GM04504 (cell line): ENCODE measurements around the gene PIK3R3.
"Not testable (repeated sequence)": the region's sequence is repeated elsewhere in the genome, so short reads cannot be mapped to it uniquely, and the experiment has no call there.

Experiments used
- DNase-seq: peaks from one replicate; pipeline ENCODE4 v3.0.0-alpha.2; 2012; ENCODE audit warnings: low read depth

The PIK3R3 gene

DNA sequence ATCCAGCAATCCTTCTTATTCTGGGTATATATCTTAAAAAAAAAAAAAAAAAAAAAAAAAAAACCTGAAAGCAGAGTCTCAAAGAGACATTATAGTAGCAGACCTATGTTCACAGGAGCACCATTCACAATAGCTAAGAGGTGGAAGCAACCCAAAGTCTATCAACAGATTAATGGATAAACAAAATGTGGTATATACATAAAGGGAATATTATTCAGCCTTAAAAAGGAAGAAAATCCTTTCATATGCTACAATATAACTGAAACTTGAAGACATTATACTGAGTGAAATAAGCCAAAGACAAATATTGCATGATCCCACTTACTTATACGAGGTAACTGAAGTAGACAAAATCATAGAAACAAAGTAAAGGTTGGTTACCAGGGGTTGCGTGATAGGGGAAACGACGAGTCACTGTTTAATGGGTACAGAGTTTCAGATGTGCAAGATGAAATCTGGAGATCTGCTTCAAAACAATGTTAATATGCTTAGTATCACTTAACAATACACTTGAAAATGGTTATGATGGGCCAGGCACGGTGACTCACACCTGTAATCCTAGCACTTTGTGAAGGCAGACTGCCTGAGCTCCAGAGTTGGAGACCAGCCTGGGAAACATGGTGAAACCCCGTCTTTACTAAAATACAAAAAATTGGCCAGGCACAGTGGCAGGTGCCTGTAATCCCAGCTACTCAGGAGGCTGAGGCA is 29.5 kb downstream of the PIK3R3 start:
- no peak for DNase-seq

DNA sequence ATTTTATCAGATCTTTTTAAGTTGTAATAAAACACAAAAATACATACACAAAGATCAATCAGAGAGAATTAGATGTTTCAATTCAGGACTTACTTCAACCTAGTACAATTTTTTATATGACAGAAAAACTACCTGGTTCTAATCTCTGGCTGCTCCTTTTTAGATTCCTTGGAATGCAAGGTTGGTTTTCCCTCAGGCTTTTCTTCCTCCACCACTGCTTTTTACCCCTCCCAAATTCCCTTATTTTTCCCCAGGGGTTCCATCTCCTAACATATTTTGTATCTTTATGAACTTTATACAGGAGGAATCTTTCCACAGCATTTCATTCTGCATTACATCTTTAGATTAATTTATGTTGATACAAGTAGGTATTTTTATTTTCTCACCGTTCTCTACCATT is 33.2 kb downstream of the PIK3R3 start:
- DNase-seq, result no peak

DNA sequence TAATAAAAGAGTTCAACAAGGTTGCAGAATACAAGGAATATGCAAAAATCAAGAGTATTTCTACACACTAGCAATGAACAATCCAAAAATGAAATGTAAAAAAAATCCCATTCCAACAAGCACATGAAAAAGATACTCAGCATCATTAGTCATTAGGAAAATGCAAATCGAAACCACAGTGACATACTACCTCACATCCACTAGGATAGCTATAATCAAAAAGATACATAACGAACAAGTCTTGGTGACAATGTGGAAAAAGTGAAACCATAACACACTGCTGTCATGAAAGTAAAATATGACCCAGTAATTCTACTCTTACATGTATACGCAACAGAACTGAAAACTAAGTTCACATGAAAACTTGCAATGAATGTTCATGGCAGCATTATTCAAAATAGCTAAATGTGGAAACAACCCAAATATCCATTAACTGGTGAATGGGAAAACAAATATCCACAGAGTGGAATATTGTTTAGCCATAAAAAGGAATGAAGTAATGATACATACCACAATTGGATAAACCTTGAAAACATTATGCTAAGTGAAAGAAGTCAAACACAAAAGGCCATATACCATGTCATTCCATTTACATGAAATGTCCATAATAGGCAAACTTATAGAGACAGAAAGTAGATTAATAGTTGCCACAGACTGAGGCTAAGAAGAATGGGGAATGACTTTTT is 34.3 kb downstream of the PIK3R3 start:
- DNase-seq, result no peak

DNA sequence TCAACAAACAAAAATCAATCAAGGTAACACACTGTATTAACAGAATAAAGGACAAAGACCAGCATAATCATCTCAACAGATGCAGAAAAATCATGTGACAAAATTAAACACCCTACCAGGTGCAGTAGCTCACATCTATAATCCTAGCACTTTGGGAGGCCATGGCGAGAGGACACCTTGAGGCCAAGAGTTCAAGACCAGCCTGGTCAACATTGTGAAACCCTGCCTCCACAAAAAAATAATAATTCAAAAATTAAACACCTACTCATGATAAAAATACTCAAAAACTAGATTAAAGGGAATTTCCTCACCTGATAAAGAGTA is 35.3 kb downstream of the PIK3R3 start:
- no peak for DNase-seq

DNA sequence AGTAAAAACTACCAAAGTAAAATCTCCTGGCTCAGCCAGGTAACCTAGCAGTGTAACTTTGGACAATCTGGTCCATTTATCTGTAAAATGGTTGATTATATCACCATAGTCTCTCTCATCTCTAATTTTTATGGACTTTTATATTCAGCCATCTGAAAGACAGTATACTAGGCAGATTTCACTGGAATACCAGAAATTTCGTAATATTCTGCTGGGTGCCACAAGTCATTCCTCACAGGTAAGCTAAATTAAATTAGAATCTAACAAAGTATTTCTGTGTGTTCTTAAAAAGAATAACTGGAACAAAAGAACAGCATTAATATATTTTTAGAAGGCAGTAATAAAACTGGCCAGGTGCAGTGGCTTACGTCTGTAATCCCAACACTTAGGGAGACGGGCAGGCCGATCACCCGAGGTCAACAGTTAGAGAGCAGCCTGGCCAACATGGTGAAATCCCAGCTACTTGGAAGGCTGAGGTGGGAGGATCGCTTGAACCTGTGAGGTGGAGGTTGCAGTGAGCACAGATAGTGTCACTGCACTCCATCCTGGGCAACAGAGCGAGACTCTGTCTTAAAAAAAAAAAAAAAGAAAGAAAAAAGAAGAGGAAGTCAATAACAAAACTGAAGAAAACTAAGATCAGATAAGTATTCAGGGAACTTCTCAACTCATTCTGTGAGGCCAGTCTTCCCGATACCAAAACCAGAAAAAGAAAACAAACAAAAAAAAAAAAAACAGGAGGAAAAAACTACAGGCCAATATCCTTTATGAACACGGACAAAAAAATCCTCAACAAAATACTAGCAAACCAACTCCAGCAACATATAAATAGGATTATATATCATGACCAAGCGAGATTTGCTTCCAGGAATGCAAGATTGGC is 35.9 kb downstream of the PIK3R3 start:
- no peak for DNase-seq

DNA sequence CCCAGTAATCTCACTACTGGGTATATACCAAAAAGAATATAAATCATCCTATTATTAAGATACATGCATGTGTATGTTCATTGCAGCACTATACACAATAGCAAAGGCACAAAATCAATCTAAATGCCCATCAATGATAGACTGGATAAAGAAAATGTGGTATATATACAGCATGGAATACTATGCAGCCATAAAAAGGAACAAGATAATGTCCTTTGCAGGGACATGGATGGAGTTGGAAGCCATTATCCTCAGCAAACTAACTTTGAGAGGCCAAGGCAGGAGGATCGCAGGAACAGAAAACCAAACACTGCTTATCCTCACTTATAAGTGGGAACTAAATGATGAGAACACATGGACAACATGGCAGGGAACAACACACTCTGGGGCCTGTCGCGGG is 37.3 kb downstream of the PIK3R3 start:
- DNase-seq, result not testable (repeated sequence)

DNA sequence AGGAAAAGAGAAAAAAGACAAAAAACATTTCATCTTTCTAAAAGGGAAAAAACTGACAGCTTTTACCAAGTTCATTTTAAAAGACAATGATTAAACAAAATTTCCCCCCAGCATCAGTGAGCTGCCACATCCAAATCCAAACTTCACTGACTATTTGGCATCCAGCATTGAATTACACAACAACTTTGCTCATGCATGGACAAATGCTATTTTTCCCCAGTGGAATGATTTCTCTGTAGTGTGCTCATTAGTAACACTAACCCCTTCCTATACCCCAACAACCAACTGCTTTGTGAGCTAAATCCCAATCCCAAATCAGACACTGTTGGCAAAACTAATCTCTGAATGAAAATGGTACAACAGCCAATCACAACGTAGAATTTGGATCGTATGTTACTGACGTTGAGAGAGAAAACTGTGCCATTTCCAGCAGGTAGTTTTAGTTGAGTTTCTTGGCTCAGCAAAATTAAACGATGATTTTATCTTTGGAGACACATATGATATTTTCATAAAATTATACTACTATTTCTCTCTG is 37.9 kb downstream of the PIK3R3 start:
- no peak for DNase-seq

DNA sequence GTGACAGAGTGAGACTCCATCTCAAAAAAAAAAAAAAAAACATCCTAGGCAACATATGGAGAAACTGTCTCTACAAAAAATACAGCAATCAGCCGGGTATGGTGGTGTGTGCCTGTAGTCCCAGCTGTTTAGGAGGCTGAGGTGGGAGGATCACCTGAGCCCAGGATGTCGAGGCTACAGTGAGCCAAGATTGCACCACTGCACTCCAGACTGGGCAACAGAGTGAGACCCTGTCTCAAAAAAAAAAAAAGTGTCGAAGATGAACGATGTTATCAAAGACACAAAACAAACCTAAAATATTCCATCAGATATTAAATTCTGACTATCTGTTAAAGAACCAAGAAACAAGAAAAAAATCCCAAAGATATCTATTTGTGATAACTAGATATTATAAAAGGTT is 38.6 kb downstream of the PIK3R3 start:
- not testable (repeated sequence) for DNase-seq

DNA sequence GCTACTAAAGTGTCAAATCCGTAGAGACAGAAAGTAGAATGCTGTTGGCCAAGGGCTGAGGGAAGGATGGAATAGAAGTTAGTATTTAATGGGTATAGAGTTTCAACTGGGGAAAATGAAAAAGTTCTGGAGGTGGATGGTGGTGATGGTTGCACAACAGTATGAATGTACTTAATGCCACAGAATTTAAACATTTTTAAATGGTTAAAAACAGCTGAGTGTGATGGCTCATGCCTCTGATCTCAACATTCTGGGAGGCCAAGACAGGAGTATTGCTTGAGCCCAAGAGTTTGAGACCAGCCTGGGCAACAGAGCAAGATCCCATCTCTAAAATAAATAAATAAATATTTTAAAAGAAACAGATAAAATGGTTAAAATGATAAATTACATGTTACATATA is 44.5 kb downstream of the PIK3R3 start:
- DNase-seq, result no peak

DNA sequence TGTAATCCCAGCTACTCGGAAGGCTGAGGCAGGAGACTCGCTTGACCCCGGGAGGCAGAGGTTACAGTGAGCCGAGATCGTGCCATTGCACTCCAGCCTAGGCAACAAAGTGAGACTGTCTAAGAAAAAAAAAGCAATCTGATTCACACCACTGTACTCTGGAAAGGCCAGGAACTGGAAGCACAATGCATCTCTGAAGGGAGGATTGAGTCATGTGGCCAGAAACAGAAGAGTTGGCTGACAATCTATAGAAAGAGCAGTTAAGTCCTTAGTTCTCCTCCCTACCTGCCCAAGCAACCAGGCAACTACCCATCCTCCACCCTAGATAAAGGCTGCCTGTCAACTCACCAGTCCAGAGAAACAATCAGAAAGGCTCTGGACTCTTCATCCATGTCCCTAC is 45.9 kb downstream of the PIK3R3 start:
- no peak for DNase-seq

DNA sequence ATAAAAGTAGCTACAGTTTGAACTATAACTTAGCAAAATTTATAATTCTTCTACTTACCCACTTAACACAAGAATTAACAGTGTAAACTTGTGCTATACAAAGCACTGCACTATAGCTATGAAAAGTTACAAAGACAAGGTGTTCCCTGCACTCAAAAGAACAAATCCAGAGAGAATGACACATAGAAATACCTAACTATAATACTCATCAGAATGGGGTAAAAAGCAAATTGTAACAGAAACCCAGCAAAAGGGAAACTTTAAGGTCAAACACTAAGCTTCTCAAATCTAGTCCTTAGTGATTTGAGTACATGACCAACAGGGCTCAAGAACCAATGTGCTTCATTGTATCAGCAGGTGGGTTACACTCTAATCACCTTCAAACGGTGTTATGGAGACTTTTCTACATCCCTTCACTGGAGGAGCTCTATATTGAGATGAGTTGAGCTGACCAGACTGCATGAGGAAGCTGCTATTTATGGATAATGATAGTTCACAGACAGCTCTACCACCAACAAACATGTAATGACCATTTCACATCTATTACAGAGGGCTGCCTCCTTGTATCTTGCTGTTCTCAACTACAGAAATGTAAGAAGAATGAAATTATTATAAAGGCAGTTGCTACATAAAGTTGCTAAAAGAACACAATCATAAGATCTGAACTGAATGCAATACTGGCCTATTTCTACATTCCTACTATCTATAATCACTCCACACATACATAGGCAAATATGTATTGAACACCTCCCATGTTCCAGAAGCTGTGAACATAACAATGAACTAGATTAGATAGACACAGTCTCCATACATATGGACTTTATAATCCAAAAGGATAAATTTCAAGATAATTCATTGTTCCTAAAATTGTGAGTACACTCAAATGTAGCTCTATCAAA is 47.6 kb downstream of the PIK3R3 start:
- DNase-seq, result no peak

DNA sequence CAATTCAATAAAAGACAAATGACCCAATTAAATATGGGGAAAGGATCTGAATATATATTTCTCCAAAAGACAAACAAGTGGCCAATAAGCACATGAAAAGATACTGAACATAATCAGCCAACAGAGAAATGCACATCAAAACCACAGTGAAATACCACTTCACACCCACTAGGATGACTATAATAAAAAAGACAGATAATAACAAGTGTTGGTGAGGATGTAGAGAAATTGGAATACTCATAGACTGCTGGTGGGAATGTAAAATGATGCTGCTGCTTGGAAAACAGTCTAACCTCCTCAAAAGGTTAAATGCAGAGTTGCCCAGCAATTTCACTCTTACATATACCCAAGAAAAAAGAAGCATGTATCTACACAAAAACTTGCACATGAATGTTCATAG is 48.9 kb downstream of the PIK3R3 start:
- no peak for DNase-seq

DNA sequence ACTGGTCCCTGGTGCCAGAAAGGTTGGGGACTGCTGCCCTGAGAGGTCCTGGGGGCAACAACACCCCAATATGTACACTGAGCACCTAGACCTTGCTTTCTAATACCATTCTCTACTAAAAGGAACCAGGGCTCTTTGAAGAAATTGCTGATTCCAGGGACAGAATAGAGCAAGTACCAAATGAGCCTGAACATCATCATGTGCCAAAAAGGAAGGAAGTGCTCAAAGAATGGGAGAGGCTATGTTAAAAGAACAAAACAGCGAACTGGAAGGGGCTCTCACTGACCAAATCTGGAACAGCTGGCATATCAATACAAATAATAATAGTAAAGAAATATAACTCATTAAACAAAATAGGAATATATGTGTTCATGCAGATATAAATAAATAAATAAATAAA is 50.8 kb downstream of the PIK3R3 start:
- DNase-seq, result no peak

DNA sequence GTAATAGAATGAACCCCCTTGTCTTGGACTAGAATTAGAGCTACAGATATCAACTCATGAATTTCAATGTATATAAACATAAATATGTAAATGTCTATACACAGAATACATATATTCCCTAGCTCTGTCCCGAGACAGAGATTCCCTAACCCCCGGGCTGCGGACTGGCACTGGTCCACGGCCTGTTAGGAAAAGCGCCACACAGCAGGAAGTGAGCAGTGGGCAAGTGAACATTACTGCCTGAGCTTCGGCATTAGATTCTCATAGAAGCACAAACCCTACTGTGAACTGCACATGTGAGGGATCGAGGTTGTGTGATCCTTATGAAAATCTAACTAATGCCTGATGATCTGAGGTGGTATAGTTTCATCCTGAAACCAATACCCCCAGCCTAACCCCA is 51.2 kb downstream of the PIK3R3 start:
- DNase-seq, result no peak

DNA sequence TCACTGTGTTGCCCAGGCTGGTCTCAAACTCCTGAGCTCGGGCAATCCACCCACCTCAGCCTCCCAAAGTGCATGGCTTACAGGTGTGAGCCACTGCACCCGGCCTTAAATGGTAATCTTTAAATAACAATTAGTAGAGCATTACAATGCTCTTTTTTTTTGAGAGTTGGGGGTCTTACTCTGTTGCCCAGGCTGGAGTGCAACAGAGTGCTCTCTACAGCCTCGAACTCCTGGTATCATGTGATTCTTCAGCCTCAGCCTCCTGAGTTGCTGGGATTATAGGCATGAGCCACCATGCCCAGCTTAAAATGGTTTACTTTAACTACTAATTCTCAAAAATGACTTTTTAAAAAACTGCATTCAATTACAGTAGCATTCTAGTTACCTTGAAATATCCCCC is 52.2 kb downstream of the PIK3R3 start:
- DNase-seq, result no peak

DNA sequence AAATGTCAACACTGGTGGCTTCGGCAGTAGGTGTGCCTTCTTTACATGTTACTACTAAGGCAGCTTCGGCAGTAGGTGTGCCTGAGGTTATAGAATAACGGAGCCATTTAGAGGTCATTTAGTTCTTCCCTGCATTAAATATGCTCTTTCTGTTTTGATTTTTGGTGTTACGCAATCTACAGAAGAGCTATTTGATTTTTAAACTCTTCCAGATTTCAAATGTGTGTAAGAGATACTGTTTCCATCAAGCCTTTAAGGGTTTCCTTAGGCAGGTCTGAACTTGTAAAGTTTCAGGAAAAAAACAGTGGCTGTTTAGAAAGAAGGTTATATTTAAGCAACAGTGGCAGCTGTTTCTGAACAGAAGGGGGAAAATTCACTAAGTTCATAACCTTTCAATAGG is 54.8 kb downstream of the PIK3R3 start:
- DNase-seq, result no peak

DNA sequence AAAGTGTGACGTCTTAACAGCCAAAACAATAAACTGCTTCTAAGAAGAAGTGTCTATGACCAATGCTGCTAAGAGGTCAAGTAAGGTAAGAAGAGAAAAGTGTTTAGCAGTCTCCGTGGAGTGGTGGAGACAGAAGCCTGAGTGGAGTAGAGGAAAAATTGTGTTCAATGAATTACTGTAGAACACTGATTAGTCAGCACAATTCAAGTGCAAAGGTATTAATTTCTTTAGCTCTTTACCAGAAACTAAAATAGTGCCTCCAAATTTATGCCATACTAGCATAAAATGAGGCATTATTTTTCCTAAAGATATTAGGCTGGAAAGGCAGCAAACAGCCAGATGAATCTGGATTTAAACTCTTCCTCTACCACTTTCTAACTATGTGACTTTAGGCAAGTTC is 56.1 kb downstream of the PIK3R3 start:
- DNase-seq, result no peak

DNA sequence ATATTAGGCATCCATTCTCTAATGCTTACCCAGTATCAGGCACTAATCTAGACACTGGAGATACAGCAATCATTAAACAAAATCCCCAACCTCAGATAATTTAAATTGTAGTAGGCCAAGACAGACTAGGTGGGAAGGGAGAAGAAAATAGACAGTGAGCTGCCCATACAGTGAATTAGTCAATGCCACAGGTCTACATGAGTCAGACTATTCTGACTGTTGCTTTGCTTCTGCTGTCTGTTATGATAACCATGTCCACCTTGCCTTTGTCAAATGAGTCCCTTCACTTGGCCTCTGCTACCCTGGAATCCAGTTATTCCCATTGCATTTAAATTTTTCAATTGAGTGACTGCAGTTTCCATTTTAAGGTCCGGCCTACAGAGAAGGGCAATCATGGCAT is 59.5 kb downstream of the PIK3R3 start:
- no peak for DNase-seq

DNA sequence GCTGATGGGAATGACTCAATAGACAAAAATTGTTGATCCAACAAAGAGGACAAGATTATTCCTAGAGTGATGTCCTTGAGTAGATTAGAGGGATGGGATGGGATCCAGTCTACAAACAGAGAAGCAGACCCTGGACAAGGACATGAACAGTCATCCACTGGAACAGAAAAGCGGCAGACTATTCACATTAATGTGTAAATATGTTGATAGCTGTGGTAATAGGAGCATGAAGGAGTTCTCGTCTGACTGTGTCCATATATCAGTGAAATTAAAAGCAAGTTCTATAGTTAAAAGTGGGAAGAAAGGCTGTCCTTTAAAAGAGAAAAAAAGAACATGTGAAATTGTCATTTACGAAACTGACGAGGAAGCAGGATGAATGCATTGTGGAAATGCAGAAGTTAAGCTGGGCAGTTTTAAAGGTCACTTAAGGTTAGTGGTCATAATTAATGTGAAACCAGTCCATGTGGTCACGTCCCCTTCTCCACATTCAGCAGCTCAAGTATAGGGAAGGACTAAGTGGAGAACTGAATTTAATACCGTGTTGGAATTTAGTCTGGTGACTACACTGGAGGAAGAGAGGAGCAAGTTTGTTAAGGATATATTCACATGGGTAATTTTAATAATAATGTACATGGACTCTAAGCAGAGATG is 62.1 kb downstream of the PIK3R3 start:
- no peak for DNase-seq

DNA sequence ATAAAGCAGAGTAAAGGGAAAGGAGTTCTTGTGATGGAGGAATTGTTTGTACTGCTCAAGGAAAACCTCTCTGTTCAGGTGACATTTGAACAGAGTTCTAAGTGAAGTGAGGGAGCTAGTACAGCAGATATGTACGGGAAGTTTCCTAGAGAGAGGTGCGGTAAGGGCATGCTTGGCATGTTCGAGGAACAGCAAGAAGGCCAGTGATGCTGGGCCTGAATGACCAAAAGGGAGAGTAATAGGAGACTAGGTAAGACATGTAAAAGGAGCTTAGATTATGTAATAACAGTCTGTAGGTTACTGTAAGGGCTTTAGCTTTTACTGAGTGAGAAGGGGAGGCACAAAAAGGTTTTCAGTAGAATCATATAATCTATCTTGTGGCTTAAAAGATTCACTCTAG is 63.9 kb downstream of the PIK3R3 start:
- no peak for DNase-seq

DNA sequence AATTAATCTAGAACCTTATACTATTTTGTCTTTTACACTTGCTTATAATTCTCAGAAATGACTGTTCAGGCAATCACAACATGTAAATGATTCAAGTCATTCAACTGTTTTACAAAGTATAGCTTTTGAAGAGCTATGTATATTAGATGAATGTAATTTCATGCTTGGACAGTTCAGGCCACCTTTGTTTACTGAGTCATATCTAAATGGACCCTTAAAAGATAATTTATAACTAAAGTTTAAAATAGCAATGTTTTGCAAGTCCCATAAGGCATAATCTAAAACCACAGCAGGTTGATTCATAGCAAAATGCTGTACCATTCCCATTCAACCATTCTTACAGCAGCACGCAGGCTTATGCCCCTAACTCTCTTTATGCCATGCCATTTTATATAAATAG is 64.8 kb downstream of the PIK3R3 start:
- DNase-seq, result no peak
